Neural cell (in vitro differentiated cells): ENCODE results near the gene AGPAT3. TPM values are rescaled to one million over a fixed set of nuclear protein-coding genes. Genes with fewer than 3 reads are reported as not detected.

ENCODE experiments used
- H2AFZ ChIP-seq: fragments of 200-600, 300-800 bp; sonication (generic), shearing (Covaris generic); 2 replicates; pipeline ENCODE4 v1.6.0; 2014; ENCODE audit warnings: low read depth, mild to moderate bottlenecking, antibody characterized with exemption, low read length, moderate library complexity
- H3F3A ChIP-seq: fragments of 200-600 bp; shearing (Covaris generic); 2 replicates; pipeline ENCODE4 v1.6.1; 2016; ENCODE audit warnings: mild to moderate bottlenecking, moderate library complexity, mixed read lengths, antibody characterized with exemption, low read length; ENCODE audit not compliant: insufficient read depth, poor library complexity, severe bottlenecking
- H3K27ac ChIP-seq: fragments of 200-600, 300-800 bp; sonication (generic), shearing (Covaris generic); 2 replicates; pipeline ENCODE4 v1.5.1; 2014; ENCODE audit warnings: mild to moderate bottlenecking, low read length, moderate library complexity
- H3K27me3 ChIP-seq: fragments of 300-800, 200-600 bp; sonication (generic), shearing (Covaris generic); 2 replicates; pipeline ENCODE4 v1.6.0; 2014; ENCODE audit warnings: mild to moderate bottlenecking, low read depth, low read length, moderate library complexity; ENCODE audit not compliant: insufficient read depth
- H3K36me3 ChIP-seq: fragments of 300-800, 200-600 bp; sonication (generic), shearing (Covaris generic); 2 replicates; pipeline ENCODE4 v1.5.1; 2014; ENCODE audit warnings: mild to moderate bottlenecking, antibody characterized with exemption, low read length, moderate library complexity; ENCODE audit not compliant: insufficient read depth
- H3K4me2 ChIP-seq: fragments of 300-800, 200-600 bp; sonication (generic), shearing (Covaris generic); 2 replicates; pipeline ENCODE4 v1.6.0; 2014; ENCODE audit warnings: mild to moderate bottlenecking, low read length
- H3K4me3 ChIP-seq: fragments of 300-800, 200-600 bp; sonication (generic), shearing (Covaris generic); 2 replicates; pipeline ENCODE4 v1.5.1; 2014; ENCODE audit warnings: mild to moderate bottlenecking, low read length, moderate library complexity
- H3K79me2 ChIP-seq: fragments of 200-600 bp; shearing (Covaris generic); replicated peaks from 2 replicates; pipeline ENCODE4 v1.6.0; 2014; ENCODE audit warnings: mild to moderate bottlenecking, low read length, moderate library complexity; ENCODE audit not compliant: insufficient read depth
- H3K9ac ChIP-seq: fragments of 300-800, 200-600 bp; sonication (generic), shearing (Covaris generic); 2 replicates; pipeline ENCODE4 v1.6.1; 2016; ENCODE audit warnings: mild to moderate bottlenecking, low read length, mixed read lengths
- H3K9me2 ChIP-seq: fragments of 200-600 bp; shearing (Covaris generic); 2 replicates; pipeline ENCODE4 v1.6.1; 2016; ENCODE audit warnings: mild to moderate bottlenecking, low read length, mixed read lengths; ENCODE audit not compliant: insufficient read depth
- H3K9me3 ChIP-seq: fragments of 200-600, 300-800 bp; sonication (generic), shearing (Covaris generic); 2 replicates; pipeline ENCODE4 v1.6.1; 2016; ENCODE audit warnings: mild to moderate bottlenecking, mixed run types, low read length, moderate library complexity, mixed read lengths
- H4K20me1 ChIP-seq: fragments of 200-600 bp; shearing (Covaris generic); 2 replicates; pipeline ENCODE4 v1.6.1; 2016; ENCODE audit warnings: mild to moderate bottlenecking, mixed run types; ENCODE audit not compliant: insufficient read depth
- CTCF ChIP-seq: fragments of 450-650 bp; IDR thresholded peaks from 2 replicates; pipeline ENCODE4 v1.5.1; 2014; ENCODE audit warnings: antibody characterized with exemption, mild to moderate bottlenecking, moderate library complexity; ENCODE audit not compliant: poor library complexity, severe bottlenecking
- EP300 ChIP-seq: fragments of 450-650 bp; conservative IDR thresholded peaks from 2 replicates; pipeline ENCODE4 v1.6.1; 2014; ENCODE audit warnings: antibody characterized with exemption, mild to moderate bottlenecking, moderate library complexity; ENCODE audit not compliant: poor library complexity, severe bottlenecking
- EZH2 ChIP-seq: fragments of 200-600, 300-800 bp; shearing (Covaris generic), sonication (generic); IDR thresholded peaks from 2 replicates; pipeline ENCODE4 v1.6.1; 2014; ENCODE audit warnings: antibody characterized with exemption, low read length, borderline replicate concordance, mild to moderate bottlenecking; ENCODE audit not compliant: insufficient read depth, poor library complexity, severe bottlenecking
- MXI1 ChIP-seq: fragments of 450-650 bp; conservative IDR thresholded peaks from 2 replicates; pipeline ENCODE4 v1.6.1; 2014; ENCODE audit warnings: antibody characterized with exemption, mild to moderate bottlenecking; ENCODE audit not compliant: poor library complexity, severe bottlenecking
- POLR2AphosphoS5 ChIP-seq: IDR thresholded peaks from 2 replicates; pipeline ENCODE4 v1.6.1; 2012
- RAD21 ChIP-seq: fragments of 450-650 bp; conservative IDR thresholded peaks from 2 replicates; pipeline ENCODE4 v1.6.1; 2014; ENCODE audit warnings: antibody characterized with exemption, mild to moderate bottlenecking, moderate library complexity
- REST ChIP-seq: IDR thresholded peaks from 2 replicates; pipeline ENCODE4 v1.6.1; 2012; ENCODE audit warnings: borderline replicate concordance
- SMC3 ChIP-seq: fragments of 450-650 bp; conservative IDR thresholded peaks from 2 replicates; pipeline ENCODE4 v1.6.1; 2014; ENCODE audit warnings: antibody characterized with exemption, mild to moderate bottlenecking, moderate library complexity; ENCODE audit not compliant: poor library complexity
- TAF1 ChIP-seq: IDR thresholded peaks from 2 replicates; pipeline ENCODE4 v1.6.1; 2012; ENCODE audit warnings: low read depth
- polyA plus RNA-seq: library from polyadenylated mRNA; depleted of rRNA; stranded (reverse); fragments of >200 nt; gene quantifications from 2 replicates; pipeline ENCODE4 v1.2.3, GENCODE V29; 2014

The AGPAT3 gene
- polyA plus RNA-seq, 1 donor from 2014 or later = 8.4 TPM

GRCh38 chr21:43931489-43931888 lies 66.5 kb downstream of the AGPAT3 start:
- Histone ChIP-seq H3K27me3 (no peaks in the 10 kb centered on the region), H3F3A (no peaks in the 10 kb centered on the region), H3K9me2 (no peaks in the 10 kb centered on the region), H3K4me2 (no peak overlapping the region), H3K36me3 (no peaks in the 10 kb centered on the region), H3K9ac (no peak overlapping the region), H3K79me2 (no peaks in the 10 kb centered on the region), H2AFZ (no peak overlapping the region), H4K20me1 (no peaks in the 10 kb centered on the region), H3K27ac (peak overlapping the region; percentile 4), H3K4me3 (no peak overlapping the region), H3K9me3 (no peaks in the 10 kb centered on the region)
- TF ChIP-seq TAF1 = no peak
- TF ChIP-seq SMC3 = no peak

- H3K9me3 ChIP-seq = no peaks in the 10 kb centered on the region
- TF ChIP-seq POLR2AphosphoS5 (no peak), EZH2 (no peak), MXI1 (no peak), REST (no peak), EP300 (no peak), RAD21 (no peak), TAF1 (no peak)
- peak overlapping the region; percentile 4 for H3K27ac ChIP-seq
- no peak overlapping the region for H3K4me2 ChIP-seq
- H3F3A ChIP-seq = no peaks in the 10 kb centered on the region
- no peak overlapping the region for H2AFZ ChIP-seq
- H3K27me3 ChIP-seq = no peaks in the 10 kb centered on the region
- no peaks in the 10 kb centered on the region for H4K20me1 ChIP-seq
- H3K4me3 ChIP-seq = no peak overlapping the region
- H3K9me2 ChIP-seq = no peaks in the 10 kb centered on the region
- H3K9ac ChIP-seq = no peak overlapping the region
- no peaks in the 10 kb centered on the region for H3K79me2 ChIP-seq
- no peaks in the 10 kb centered on the region for H3K36me3 ChIP-seq
Measured at GRCh38 chr21:43932005-43932404, 67.0 kb downstream of the AGPAT3 start.

- no peaks in the 10 kb centered on the region for H3F3A ChIP-seq
- no peak overlapping the region for H3K9ac ChIP-seq
- no peak overlapping the region for H2AFZ ChIP-seq
- H3K9me2 ChIP-seq = no peaks in the 10 kb centered on the region
- TF ChIP-seq EP300 (no peak), POLR2AphosphoS5 (no peak), CTCF (no peak), EZH2 (no peak), RAD21 (no peak), TAF1 (no peak), REST (no peak), SMC3 (no peak), MXI1 (no peak)
- no peaks in the 10 kb centered on the region for H3K36me3 ChIP-seq
- no peak overlapping the region for H3K27ac ChIP-seq
- no peaks in the 10 kb centered on the region for H3K27me3 ChIP-seq
- H3K79me2 ChIP-seq = no peaks in the 10 kb centered on the region
- H3K9me3 ChIP-seq = no peaks in the 10 kb centered on the region
- no peaks in the 10 kb centered on the region for H4K20me1 ChIP-seq
- no peak overlapping the region for H3K4me3 ChIP-seq
- H3K4me2 ChIP-seq = no peak overlapping the region
Measured at GRCh38 chr21:43933199-43933598, 68.2 kb downstream of the AGPAT3 start.
